Liver (tissue), 9 donors: ENCODE measurements around the gene LAMTOR1. TPM values are rescaled to one million over a fixed set of nuclear protein-coding genes. Genes with fewer than 3 reads are reported as not detected.

Experiments
- DNase-seq: peaks from one replicate; pipeline ENCODE4 v3.0.0-alpha.2; 2017; ENCODE audit warnings: low spot score
- H3K27ac ChIP-seq, 2 donors: one replicate each; pipeline ENCODE4 v1.7.0; 2013; ENCODE audit warnings: inconsistent platforms in 2 of 2, low read length in 2 of 2, control low read depth in 1 of 2, low read depth in 1 of 2, mild to moderate bottlenecking in 1 of 2
- H3K27me3 ChIP-seq, 4 donors: one replicate each; pipeline versions ENCODE4 v1.6.1 to v1.7.0; 2013; ENCODE audit warnings: low read length in 3 of 4, inconsistent platforms in 1 of 4, mild to moderate bottlenecking in 1 of 4, moderate library complexity in 1 of 4; ENCODE audit not compliant: control insufficient read depth in 4 of 4, insufficient read depth in 4 of 4
- H3K36me3 ChIP-seq, 4 donors: one replicate each; pipeline versions ENCODE4 v1.6.1 to v1.7.0; 2013; ENCODE audit warnings: low read length in 3 of 4, mild to moderate bottlenecking in 3 of 4, low read depth in 1 of 4, moderate library complexity in 1 of 4; ENCODE audit not compliant: control insufficient read depth in 4 of 4, insufficient read depth in 3 of 4
- H3K4me1 ChIP-seq, 4 donors: one replicate each; pipeline versions ENCODE4 v1.6.1 to v1.7.0; 2013; ENCODE audit warnings: low read length in 3 of 4, mild to moderate bottlenecking in 3 of 4, moderate library complexity in 1 of 4; ENCODE audit not compliant: control insufficient read depth in 4 of 4, insufficient read depth in 4 of 4
- H3K4me3 ChIP-seq, 3 donors: one replicate each; pipeline versions ENCODE4 v1.6.1 to v1.7.0; 2013; ENCODE audit warnings: low read length in 3 of 3, control low read depth in 1 of 3, low read depth in 1 of 3, mild to moderate bottlenecking in 1 of 3
- H3K9ac ChIP-seq, 2 donors: one replicate each; pipeline ENCODE4 v1.7.0; 2013; ENCODE audit warnings: low read length in 2 of 2, mild to moderate bottlenecking in 2 of 2, moderate library complexity in 2 of 2, control low read depth in 1 of 2, low read depth in 1 of 2
- H3K9me3 ChIP-seq, 4 donors: one replicate each; pipeline versions ENCODE4 v1.6.1 to v1.7.0; 2013; ENCODE audit warnings: low read length in 3 of 4; ENCODE audit not compliant: control insufficient read depth in 4 of 4
- CTCF ChIP-seq: fragments of 150-350 bp; IDR thresholded peaks from 2 replicates; pipeline ENCODE4 v1.5.1; 2017; ENCODE audit warnings: improper control_type of control experiment, low read depth, low read length; ENCODE audit not compliant: missing input control
- EGR1 ChIP-seq, 2 donors: IDR thresholded peaks; 2 replicates each; pipeline ENCODE4 v1.6.1; 2016 to 2018; ENCODE audit warnings: antibody characterized with exemption in 2 of 2, low read depth in 2 of 2
- FOXA1 ChIP-seq: IDR thresholded peaks from 2 replicates; pipeline ENCODE4 v1.6.1; 2016; ENCODE audit warnings: antibody characterized with exemption
- FOXA2 ChIP-seq: IDR thresholded peaks from 2 replicates; pipeline ENCODE4 v1.6.1; 2016; ENCODE audit warnings: antibody characterized with exemption
- GABPA ChIP-seq, 2 donors: IDR thresholded peaks in 1 of 2; conservative IDR thresholded peaks in 1 of 2; 2 replicates each; pipeline ENCODE4 v1.6.1; 2016; ENCODE audit warnings: antibody characterized with exemption in 2 of 2, mild to moderate bottlenecking in 1 of 2, moderate library complexity in 1 of 2
- HNF4A ChIP-seq, 2 donors: conservative IDR thresholded peaks; 2 replicates each; pipeline ENCODE4 v1.6.1; 2016; ENCODE audit warnings: antibody characterized with exemption in 2 of 2, mild to moderate bottlenecking in 2 of 2
- HNF4G ChIP-seq: IDR thresholded peaks from 2 replicates; pipeline ENCODE4 v1.6.1; 2016; ENCODE audit warnings: antibody characterized with exemption
- JUND ChIP-seq, 2 donors: IDR thresholded peaks; 2 replicates each; pipeline ENCODE4 v1.6.1; 2016; ENCODE audit warnings: antibody characterized with exemption in 2 of 2
- MAX ChIP-seq: IDR thresholded peaks from 2 replicates; pipeline ENCODE4 v1.6.1; 2016; ENCODE audit warnings: antibody characterized with exemption
- NR2F2 ChIP-seq: IDR thresholded peaks from 2 replicates; pipeline ENCODE4 v1.6.1; 2016; ENCODE audit warnings: antibody characterized with exemption
- RAD21 ChIP-seq, 2 donors: IDR thresholded peaks; 2 replicates each; pipeline ENCODE4 v1.6.1; 2016; ENCODE audit warnings: antibody characterized with exemption in 2 of 2, mild to moderate bottlenecking in 2 of 2
- REST ChIP-seq: IDR thresholded peaks from 2 replicates; pipeline ENCODE4 v1.6.1; 2016; ENCODE audit warnings: antibody characterized with exemption, mild to moderate bottlenecking
- RXRA ChIP-seq, 2 donors: IDR thresholded peaks; 2 replicates each; pipeline ENCODE4 v1.6.1; 2017 to 2018; ENCODE audit warnings: antibody characterized with exemption in 2 of 2, mild to moderate bottlenecking in 1 of 2
- SP1 ChIP-seq: IDR thresholded peaks from 2 replicates; pipeline ENCODE4 v1.6.1; 2018; ENCODE audit warnings: antibody characterized with exemption, mild to moderate bottlenecking
- TAF1 ChIP-seq: conservative IDR thresholded peaks from 2 replicates; pipeline ENCODE4 v1.6.1; 2016; ENCODE audit warnings: antibody characterized with exemption, mild to moderate bottlenecking
- YY1 ChIP-seq: IDR thresholded peaks from 2 replicates; pipeline ENCODE4 v1.6.1; 2016; ENCODE audit warnings: antibody characterized with exemption, mild to moderate bottlenecking
- polyA plus RNA-seq, 2 donors: library from polyadenylated mRNA; stranded (reverse) in 1 of 2; unstranded in 1 of 2; fragments of 200-250 nt in 1 of 2; fragments of >200 nt in 1 of 2; fragmentation: Nextera tagmentation in 1 of 2; extraction: Ambion mirVana in 1 of 2; gene quantifications; one replicate each; pipeline versions ENCODE4 v1.2.1 to v1.2.3, GENCODE V29; 2013 to 2015
- total RNA-seq, 2 donors: library from RNA; depleted of rRNA; stranded (reverse); fragments of >200 nt; gene quantifications; one replicate each; pipeline ENCODE4 v1.2.3, GENCODE V29; 2014
- TF ChIP-seq, protein P1 (sequence below): IDR thresholded peaks from 2 replicates; pipeline ENCODE4 v1.6.1; 2016; ENCODE audit warnings: antibody characterized with exemption
- donor health status: healthy.
- donor health status: healthy.
- donor health status: healthy.
- donor health status: healthy.
- donor health status: healthy.

Gene LAMTOR1
- total and polyA plus RNA-seq, 4 donors: 30.5 to 74.0 (median 58.6) TPM

GRCh38 chr11:72067676-72068075, 35.4 kb downstream of the LAMTOR1 start:
- no peak overlapping the region for H3K4me3 ChIP-seq
- H3K36me3 ChIP-seq: peaks cover 0 to 3% (median 0%) of the 10 kb centered on the region in 4 donors
- TF ChIP-seq FOXA2: no peak
- TF ChIP-seq SP1: no peak
- H3K9me3 ChIP-seq: no peaks in the 10 kb centered on the region
- H3K27ac ChIP-seq: no peak overlapping the region
- no peak for DNase-seq
- peaks cover 0 to 14% (median 7%) of the 10 kb centered on the region in 4 donors for H3K4me1 ChIP-seq
- H3K27me3 ChIP-seq: no peaks in the 10 kb centered on the region
- no peak overlapping the region for H3K9ac ChIP-seq

DNA sequence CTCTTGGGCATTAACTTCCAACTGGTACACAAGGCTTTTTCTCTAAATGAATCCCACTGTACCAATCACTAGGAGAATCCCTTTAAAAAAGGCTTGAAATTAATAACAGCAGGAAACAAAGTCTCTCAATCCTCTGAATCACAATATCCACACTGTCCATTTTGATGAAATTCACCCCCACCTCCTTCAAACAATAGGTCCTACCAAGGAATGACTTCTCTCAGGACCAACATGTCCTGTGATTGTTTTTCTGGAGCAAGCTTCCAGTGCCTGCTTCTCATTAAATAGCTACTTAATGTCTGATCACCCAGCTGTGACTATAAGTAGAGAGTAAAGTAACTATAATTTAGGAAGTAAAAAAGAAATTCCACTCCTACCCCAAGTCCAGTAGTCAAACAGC, 35.8 kb downstream of the LAMTOR1 start:
- no peak overlapping the region for H3K9ac ChIP-seq
- H3K36me3 ChIP-seq: peaks cover 0 to 3% (median 0%) of the 10 kb centered on the region in 4 donors
- no peaks in the 10 kb centered on the region for H3K27me3 ChIP-seq
- H3K27ac ChIP-seq: no peak overlapping the region
- no peaks in the 10 kb centered on the region for H3K9me3 ChIP-seq
- peaks cover 0 to 14% (median 6%) of the 10 kb centered on the region in 4 donors for H3K4me1 ChIP-seq
- DNase-seq: no peak
- no peak for TF ChIP-seq FOXA2
- TF ChIP-seq NR2F2: no peak
- no peak for TF ChIP-seq GABPA (IDR thresholded peaks at IDR 0.05 in 1 of 2, conservative IDR thresholded peaks at IDR 0.05 in 1 of 2)
- no peak for TF ChIP-seq SP1
- TF ChIP-seq RXRA (IDR thresholded peaks at IDR 0.05): no peak
- TF ChIP-seq HNF4A (conservative IDR thresholded peaks at IDR 0.05): no peak
- no peak for TF ChIP-seq TAF1
- no peak for TF ChIP-seq MAX
- no peak for TF ChIP-seq RAD21 (IDR thresholded peaks at IDR 0.05)
- no peak for TF ChIP-seq JUND (IDR thresholded peaks at IDR 0.05)
- no peak for TF ChIP-seq YY1
- no peak for TF ChIP-seq EGR1 (IDR thresholded peaks at IDR 0.05; ENCODE audit: low read depth in 2 of 2)
- TF ChIP-seq REST: no peak
- no peak for TF ChIP-seq CTCF
- TF ChIP-seq FOXA1: no peak
- TF ChIP-seq, protein P1, sequence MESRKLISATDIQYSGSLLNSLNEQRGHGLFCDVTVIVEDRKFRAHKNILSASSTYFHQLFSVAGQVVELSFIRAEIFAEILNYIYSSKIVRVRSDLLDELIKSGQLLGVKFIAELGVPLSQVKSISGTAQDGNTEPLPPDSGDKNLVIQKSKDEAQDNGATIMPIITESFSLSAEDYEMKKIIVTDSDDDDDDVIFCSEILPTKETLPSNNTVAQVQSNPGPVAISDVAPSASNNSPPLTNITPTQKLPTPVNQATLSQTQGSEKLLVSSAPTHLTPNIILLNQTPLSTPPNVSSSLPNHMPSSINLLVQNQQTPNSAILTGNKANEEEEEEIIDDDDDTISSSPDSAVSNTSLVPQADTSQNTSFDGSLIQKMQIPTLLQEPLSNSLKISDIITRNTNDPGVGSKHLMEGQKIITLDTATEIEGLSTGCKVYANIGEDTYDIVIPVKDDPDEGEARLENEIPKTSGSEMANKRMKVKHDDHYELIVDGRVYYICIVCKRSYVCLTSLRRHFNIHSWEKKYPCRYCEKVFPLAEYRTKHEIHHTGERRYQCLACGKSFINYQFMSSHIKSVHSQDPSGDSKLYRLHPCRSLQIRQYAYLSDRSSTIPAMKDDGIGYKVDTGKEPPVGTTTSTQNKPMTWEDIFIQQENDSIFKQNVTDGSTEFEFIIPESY: no peak
- TF ChIP-seq HNF4G: no peak
- H3K4me3 ChIP-seq: no peak overlapping the region
